NOMO-1 treated with dmso at 0.1 percent for 144 hours (cell line): Measurements from ENCODE around the gene ERF.

ENCODE experiments used
- DNase-seq: peaks from one replicate; lab custom pipeline; 2025; ENCODE audit not compliant: unreplicated experiment; lab: John Stamatoyannopoulos, UW

The ERF gene

DNA sequence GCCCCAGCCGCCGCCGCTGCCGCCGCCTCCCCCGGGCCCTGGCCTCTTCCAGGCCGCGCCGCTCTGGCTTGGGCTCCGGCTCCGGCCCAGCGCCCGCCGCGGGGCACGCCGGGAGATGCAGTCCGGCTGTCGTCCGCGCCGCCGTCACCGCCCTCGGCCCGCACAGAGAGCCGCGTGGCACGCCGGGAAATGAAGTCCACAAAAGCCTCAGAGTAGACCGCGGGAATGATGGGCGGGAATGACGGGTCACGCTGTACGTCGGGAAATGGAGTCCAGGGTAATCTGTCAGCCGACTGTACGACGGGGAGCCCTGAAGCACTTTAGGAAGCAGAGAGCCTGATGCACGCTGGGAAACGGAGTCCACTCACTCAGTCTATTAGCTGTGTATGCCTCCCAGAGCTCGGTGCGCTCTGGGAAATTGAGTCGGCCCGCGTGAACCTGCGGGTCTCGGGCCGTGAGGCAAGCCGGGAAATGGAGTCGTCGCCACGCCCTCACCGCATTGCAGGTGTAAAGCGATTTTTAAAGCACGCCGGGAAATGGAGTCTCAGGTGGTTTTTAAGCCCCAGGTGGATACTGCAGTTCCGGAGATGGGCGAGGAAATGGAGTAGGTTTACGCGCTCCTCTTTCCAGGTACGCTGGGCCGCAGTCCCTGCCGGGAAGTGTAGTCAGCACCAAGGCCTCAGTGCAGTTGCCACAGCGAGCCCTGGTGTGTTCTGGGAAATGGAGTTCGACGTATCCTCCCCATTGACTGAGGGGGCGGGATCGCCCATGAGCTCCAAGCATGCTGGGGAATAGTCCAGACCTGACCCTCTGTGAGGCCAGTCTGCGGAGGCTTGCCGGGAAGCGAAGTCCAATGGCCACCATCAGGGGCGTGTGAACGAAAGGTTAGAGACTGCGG, 12.2 kb downstream of the ERF start, which contains the start of gene GSK3A:
GSK3A (minus strand) TSS at position 91 of the 898 bp plus-strand sequence. CDS start 137 bp downstream, outside the sequence.
- peak; percentile 98 for DNase-seq

DNA sequence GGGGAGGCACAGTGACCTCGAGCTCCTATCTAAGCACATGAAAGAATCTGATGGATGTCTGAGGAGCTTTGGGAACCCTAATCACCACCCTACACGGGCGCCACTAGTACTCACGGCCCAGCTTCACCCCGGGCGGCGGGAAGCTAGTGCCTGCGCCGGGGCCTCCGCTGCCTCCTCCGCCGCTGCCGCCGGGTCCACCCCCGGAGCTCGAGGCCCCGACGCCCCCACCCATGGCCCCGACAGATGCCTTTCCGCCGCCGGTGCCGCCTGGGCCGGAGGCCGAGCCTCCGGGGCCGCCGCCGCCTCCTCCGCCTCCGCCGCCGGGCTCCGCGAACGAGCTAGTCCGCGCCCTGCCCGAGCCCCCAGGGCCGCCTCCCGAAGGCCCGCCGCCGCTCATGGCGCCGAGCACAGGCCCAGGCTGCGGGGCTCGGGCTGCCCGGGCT, 12.8 kb downstream of the ERF start:
- no peak for DNase-seq

DNA sequence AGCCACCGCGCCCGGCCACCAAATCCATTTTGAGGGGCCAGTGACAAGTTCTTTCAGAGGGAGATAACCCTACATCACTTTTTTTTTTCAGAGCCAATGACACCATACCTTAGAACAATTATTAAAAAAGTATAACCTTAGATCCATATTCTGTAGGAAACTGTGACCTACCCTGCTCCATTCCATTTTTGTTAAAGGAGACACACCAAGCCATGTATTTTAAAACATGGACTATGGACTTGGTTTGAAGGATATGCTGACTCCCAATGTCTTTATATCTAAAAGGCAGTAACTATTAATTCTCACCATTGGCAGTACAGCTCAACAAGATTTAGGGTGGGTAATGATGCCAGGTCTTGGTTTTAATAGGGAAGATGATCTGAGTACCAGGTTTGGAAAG, 13.6 kb downstream of the ERF start:
- DNase-seq, result no peak

DNA sequence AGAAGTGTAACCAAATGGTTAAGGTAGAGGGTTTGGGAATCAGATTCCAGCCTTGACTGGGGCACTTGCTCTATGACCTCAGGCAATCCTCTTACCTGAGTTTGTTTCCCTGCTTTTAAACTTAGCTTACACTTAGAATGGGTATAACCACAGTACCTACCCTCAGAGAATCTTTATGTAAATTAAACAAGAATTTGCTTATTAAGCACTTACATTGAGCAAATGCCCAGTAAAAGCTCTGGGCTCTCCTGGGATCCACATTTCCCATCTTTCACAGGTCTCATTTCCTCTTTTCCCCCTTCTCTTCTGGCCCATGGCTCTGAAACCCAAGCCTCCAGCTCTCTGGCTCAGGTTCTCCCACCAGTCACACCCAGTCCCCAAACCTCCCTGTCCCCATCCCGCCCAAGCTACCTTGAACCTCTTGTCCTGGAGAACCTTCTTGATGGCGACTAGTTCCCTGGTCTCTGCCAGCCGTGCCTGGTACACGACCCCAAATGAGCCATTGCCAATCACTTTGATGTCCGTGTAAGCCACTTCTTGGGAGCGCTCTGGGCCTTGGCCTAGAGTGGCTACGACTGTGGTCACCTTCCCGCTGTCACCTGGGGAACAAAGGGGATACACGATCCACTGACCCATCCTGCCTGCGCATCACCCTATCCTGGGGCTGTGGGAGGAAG, 15.2 kb downstream of the ERF start:
- DNase-seq, result no peak

DNA sequence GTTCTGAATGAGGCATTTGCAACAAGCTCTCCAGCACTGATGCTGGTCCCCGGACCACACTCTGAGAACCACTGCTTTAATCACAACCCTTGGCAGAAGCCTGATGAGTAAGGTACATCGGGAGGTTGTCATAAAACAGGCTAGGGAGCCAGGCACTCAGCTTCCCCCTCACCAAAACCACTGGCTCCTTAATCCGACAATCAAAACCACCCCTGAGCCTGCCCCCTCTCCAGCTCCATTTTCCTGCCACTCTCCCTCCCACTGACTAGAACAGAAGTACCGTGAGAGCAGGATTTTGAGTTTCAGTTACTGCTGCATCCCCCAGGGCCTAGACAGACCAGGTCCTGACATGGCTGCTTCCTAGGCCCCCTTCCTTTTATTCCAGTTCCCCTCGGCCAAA, 19.7 kb downstream of the ERF start:
- no peak for DNase-seq

DNA sequence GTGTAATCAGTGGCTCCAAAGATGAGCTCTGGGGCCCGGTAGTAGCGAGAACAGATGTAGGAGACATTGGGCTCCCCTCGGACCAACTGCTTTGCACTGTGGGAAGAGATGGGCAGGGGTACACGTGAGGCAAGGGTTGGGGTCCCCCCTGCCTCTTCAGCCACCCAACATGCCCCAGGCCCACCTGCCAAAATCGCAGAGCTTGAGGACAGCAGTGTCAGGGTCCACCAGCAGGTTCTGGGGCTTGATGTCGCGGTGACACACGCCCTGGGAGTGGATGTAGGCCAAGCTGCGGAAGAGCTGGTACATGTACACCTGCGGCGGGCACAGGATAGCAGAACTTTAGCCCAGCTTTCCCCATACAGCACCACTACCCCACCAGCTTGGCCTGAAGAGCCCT, 20.6 kb downstream of the ERF start:
- no peak for DNase-seq

DNA sequence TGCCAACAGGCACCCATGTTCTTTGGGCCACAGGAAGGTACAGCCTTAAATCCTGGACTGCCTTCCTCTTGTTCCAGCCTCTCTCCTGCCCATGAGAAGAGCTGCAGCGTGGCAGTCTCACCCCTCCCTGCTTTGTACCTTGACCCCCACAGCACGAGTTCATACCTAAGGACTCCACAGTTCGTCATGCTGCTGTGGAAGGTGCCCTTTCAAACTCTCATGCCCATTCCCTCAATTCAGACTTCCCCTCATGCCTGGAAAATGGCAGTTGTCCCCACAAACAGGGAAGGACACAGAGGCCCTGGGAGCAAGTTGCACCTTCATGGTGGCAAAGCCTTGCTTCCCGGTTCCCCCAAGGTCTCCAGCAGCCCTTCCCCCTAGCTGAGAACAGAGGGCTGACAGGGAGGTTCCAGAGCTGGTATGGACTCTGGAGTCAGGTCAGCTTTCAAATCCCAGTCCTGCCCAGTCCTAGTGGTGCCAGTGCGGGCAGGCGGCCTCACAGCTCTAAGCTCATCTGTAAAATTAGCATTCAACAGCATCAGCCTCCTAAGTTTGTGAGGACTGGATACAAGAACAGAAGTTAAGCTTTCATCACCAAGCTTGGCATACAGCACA, 21.1 kb downstream of the ERF start:
- no peak for DNase-seq

DNA sequence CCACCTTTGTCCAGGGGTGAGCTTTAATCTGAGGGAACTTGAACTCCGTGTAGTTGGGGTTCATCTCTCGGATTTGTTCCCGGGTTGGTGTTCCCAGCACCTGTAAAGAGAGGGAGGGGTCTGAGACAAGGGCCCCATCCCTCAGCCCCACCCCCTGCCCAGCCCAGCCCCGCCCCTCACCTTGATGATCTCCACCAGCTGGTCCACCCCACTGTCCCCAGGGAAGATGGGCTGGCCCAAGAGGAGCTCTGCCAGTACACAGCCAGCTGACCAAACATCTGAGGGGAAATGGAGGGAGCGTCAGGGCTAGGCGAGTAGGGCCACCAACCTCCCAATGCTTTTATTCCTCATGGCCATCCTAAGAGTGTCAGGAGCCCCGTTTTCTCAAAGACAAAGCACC, 21.8 kb downstream of the ERF start:
- no peak for DNase-seq

DNA sequence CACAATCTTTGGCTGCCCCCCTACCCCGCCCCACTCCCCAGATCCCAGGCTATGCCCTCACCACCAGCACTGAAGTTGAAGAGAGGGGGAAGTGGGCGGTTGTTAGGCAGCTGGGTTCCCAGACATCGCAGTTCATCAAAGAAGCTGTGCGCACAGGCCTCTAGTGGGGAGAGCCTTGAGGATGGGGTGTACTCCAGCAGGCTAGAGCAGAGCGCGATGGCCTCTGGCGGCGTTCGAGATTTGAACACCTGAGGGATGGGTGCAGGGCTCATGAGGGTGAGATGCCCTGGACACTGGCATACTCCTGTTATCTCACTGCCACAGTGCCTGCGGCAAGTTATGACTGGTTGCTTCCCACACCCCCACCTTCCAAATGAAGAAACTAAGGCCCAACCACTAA, 22.5 kb downstream of the ERF start:
- DNase-seq, result no peak

DNA sequence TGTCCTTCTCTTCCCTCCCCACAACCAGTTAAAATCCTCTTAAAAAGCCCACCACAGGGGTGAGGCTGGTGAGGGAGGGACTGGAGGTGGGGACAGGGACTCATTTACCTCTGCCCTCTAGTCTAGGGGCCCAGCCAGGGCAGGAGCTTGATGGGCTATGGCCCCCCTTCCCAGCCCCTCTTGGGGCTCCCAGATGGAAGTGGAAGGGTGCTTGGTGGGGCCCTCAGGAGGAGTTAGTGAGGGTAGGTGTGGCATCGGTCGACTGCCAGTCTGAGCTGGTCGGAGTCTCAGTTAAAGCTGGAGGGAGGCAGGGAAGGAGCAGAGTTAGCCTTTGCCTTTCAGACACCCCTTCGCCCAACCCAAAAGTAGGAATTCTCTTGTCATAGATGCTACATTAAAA, 24.4 kb downstream of the ERF start:
- DNase-seq, result no peak

DNA sequence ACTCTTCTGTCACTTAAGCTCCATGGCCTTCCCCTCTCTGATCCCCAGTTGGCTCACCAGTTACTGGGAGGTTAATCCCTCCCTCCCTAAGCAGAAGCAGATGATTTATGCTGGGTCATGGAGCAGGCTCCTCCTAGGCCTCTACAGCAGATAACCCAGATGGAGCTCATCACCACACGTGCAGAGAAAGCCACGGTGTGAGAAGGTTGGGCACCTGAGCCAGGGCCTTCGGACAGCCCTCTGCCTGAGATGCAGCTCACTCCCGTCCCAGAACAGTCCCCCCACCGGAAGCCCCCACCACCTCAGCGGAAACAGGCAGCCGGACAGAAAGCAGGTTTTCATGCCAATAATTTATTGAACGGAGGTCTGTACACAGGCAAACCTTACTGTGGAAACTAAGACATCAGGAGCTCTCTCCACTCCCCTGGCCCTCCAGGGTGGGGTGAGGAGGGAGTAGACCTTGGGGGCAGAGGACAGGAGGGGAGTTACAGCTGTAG, 25.0 kb downstream of the ERF start:
- no peak for DNase-seq

DNA sequence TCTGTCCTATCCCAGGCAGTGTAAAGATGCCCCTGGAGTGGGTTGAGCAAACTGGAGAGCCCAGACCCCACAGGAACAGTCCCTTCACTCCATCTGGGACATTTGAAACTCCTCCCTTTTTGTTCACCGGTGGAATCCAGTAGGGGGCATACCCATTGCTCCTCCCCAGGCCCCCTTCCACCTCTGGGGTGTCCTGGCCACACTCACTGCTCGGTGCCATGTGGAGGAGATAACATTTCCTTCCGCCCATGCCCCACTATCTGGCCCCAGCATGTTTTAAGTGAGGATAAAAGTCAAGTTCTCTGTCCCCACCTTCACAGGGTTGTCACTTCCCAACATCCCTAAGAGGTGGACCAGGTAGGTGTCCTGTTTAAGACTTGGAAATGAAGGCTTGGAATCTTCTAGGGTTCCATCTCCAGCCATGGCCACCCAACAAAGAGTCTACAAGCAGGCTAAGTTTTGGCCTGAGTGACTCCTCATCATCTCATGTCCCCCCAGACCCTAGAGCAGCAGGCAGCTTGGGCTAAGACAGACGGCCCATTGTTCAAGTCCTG, 25.6 kb downstream of the ERF start:
- no peak for DNase-seq

DNA sequence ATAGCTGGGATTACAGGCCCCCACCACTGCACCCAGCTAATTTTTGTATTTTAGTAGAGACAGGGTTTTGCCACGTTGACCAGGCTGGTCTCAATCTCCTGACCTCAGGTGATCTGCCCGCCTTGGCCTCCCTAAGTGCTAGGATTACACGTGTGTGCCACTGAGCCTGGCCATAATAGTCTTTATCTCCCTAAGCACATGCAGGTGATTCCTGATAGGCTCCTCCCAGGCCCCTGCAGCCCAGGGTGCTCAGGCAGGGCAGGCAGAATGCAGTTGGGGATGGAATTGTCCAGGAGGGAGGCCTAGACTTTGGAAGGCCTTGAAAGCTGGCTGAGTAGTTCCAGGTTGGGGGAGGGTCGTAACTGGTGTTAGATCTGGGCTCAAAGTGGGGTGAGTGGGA, 26.3 kb downstream of the ERF start:
- no peak for DNase-seq

DNA sequence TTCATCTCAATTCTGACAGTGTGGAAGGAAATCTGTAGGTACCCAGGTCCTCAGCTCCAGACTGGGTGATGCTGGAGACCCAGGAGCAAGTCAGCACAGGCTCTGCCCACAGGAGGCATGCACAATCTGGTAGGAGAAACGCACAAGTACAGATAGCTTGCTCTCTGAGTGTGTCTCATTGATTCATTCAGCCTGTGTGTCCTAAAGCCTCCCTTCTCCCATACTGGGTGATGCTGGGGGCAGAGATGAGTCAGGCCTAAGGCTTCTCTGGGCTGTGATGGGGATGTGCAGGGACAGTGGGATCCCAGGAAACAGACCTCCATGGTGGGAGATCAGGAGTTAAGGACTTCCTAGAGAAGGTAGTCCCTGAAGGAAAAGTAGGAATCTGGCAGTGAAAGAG, 28.0 kb downstream of the ERF start:
- no peak for DNase-seq

DNA sequence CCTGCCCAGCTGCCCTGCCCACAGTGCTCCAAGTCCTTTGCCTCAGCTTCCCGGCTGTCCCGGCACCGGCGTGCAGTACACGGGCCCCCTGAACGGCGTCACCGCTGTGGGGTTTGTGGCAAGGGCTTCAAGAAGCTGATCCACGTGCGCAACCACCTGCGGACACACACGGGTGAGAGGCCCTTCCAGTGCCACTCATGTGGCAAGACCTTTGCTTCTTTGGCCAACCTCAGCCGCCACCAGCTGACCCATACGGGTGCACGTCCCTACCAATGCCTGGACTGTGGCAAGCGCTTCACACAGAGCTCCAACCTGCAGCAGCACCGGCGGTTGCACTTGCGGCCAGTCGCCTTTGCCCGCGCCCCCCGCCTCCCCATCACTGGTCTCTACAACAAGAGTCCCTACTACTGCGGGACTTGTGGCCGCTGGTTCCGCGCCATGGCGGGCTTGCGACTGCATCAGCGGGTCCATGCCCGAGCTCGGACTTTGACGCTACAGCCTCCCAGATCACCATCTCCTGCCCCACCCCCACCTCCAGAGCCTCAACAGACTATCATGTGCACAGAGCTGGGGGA, 29.1 kb downstream of the ERF start:
- no peak for DNase-seq

DNA sequence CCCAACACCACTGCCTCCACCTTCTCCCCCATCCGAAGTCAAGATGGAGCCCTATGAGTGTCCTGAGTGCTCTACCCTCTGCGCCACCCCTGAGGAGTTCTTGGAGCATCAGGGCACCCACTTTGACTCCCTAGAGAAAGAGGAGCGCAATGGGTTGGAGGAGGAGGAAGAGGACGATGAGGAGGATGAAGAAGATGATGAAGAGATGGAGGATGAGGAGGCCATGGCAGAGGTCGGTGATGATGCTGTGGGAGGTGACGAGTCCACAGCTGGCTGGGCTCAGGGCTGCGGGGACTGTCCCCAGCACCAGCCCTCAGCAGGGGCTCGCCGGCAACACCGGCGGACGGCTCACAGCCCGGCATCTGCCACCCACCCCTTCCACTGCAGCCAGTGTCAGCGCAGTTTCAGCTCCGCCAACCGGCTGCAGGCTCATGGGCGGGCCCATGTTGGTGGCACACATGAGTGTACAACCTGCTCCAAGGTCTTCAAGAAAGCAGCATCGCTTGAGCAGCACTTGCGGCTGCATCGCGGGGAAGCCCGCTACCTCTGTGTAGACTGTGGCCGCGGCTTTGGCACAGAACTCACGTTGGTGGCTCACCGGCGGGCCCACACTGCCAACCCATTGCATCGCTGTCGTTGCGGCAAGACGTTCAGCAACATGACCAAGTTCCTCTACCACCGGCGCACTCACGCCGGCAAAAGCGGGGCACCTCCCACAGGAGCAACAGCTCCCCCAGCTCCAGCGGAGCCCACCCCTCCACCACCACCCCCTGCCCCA, 29.8 kb downstream of the ERF start:
- DNase-seq, result no peak

DNA sequence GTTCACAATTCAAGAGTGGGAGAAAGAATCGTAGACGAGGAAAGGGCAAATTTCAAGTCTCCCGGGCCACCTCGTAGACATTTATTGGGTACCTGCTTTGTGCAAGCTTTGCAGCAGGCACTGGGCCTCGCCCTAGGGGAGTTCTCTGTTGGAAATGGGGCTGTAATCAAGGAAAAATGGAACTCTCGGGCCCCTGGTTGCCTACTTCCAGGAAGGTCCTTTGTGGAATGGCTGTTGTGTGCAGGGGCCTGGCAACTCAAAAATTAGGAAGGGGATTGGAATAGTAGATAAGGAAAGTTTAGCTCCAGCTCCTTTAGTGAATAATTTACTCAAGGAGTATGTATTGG, 34.2 kb downstream of the ERF start:
- DNase-seq, result no peak

DNA sequence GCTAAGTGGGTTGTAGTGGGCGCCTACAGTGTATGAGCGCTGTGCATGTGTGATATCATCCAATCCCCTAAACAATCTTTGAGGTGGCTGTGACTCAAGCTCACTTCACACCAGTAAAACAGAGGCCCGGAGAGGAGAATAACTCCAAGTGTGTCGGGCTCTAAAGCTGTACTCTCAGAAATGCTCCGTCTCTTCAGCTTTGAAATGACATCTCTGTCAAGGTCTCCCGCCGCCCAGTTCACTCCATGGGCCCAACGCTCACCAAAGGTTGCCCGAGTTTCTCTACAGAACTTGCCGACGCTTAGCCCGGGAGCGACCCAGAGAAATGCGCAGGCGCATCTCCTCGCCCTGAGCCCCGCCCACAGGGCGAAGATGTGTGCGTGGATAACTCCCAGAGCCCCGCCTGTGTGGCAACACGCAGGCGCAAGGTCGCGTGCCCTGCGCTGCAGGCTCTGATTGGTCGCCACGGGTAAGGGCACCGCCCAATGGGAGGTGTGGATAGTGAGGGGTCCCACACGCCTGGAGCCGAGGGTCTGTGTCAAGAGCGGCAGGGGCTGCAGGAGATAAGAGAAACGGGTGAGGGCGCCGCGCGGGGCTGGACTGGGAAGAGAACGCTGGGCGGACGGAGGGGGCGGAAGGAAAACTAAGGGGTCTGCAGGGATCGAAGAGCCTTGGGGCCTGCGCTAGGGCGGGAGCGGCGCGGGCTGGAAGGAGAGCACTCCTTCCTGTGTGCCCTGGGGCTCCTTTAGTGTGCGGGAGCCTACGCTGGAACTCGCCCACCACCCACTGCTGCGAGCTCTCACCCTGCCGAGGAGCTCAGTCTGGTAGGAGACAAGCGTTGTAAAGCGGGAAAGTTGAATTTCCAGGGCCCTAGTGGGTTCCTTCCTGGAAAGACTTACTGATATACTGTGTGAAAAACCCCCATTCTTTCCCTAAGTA, 34.8 kb downstream of the ERF start, which contains the start of gene ZNF526:
ZNF526 (plus strand) TSS at position 501 of the 939 bp plus-strand sequence. CDS start 4,092 bp downstream, outside the sequence.
- peak; percentile 96 for DNase-seq
